ENCODE measurements around the gene MNT.

MNT gene

DNA sequence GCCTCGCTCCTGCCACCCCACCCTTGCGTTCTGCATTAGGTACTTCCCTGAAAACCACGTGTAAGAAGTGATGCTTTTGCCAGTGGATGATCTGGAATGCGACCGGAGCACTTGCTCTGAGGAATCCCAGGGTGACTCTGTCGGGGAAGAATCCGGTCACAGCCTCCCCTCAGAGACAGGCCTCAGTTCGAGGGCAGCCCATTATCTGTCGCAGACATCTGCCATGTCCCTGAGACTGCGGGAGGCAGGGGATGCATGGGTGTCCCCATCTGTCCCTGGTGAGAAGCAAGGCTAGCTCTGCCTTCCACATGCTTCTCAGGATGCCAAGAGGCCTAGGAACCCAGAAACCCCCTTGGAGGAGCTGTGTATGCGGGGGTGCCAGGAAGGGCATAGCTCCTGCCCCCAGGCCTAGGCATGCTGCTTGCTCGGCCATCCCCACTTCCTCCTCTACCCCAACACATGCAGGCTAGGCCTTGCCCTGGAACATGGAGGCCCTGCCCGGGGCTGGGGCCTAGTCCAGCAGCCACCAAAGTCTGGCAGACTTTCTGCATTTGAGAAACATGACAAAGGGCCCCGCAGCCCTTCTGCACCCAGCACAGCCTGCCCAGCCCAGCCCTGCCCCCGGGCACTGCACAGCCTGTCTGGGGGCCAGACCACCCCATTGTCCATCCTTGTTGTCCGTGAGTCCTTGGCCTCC, 20.5 kb downstream of the MNT start:
- DNase-seq: no peak

DNA sequence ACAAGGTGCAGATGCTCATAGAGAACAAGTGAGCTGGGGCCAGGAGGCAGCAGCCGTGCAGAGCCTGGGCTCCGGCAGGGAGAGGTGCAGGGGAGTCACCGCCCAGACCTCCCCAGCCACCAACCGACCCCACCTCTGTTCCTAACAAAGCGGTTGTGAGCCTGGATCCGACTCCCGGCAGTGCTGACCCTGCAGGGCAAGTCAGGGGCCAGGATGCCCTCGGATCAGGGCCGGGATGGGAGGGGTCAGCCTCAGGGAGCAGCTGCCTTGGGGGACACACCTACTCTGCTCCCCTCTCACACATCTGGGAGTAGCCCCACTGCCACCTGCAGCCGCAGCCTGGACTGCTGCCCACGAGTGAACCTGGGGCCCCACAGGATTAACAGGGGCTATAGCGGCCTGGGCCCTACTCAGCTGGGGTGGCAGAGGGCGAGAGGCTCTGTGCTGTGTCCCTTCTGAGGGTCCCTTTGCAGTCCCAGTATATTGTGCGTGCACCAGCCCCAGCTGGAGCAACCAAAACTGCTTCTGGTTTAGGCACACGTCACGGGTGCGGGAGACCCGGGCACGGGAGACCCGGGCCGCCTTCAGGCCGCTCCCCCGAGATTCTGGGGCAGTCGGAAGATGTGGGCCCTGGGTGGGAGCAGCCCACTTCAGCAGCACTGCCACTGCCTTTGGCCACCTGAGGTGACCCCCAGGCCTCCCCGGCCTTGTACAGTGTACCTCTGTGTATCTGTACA, 21.2 kb downstream of the MNT start:
- no peak for DNase-seq

DNA sequence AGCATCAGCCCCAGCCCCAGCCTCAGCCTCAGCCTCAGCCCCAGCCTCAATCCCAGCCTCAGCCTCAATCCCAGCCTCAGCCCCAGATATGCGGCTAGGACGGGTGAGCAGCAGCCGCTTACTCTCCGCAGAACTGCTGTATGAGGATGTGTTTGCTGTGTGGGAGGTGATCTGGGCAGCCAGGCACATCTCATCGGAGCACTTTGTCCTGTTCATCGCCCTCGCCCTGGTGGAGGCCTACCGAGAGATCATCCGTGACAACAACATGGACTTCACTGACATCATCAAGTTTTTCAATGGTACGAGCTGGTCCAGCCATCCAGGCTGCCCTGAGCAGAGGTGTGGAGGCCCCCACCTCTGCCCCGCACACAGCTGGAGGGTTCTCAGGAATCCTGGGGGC, 22.0 kb downstream of the MNT start:
- DNase-seq: no peak

DNA sequence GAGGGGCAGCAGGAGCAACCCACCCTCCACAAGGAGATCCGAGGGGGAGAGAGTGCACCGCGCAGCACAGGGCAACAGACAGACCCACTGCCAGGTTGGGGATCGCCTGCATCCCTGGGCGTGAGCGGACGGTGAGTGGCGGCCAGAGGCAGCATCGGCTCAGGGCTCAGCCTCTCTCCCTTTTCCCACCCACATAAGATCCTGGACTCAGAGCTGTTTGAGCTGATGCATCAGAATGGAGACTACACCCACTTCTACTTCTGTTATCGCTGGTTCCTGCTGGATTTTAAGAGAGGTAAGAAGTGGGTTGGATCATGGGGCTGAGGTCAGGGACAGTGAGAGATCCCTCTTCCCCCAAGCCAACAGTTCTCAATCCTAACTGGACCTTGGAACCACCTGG, 23.2 kb downstream of the MNT start:
- no peak for DNase-seq

DNA sequence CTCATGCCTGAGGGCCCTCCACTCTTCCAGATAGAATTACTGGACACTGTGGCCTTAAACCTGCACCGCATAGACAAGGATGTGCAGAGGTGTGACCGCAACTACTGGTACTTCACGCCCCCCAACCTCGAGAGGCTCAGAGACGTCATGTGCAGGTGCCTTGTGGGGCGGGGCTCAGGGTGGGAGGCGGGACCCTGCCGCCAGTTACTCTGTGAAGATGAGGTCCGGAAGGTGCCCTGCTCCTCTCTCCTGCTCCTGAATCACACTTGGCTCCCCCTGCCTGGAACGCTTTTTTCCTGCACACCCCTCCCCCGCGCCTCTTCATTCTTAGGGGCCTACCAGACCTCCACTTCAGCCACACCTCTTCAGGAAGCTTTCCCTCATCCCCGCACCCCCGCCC, 24.8 kb downstream of the MNT start:
- no peak for DNase-seq

DNA sequence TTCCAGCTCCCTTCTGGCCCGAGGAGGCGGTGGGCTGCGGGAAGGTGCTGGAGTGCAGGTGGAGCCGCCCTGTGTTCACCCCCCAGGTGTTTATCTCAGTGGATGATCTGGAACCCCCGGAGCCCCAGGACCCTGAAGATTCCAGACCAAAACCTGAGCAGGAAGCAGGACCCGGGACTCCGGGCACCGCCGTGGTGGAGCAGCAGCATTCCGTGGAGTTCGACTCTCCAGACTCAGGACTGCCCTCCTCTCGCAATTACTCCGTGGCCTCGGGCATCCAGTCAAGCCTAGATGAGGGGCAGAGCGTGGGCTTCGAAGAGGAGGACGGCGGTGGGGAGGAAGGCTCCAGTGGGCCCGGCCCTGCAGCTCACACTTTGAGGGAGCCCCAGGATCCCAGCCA, 25.5 kb downstream of the MNT start:
- DNase-seq: no peak

DNA sequence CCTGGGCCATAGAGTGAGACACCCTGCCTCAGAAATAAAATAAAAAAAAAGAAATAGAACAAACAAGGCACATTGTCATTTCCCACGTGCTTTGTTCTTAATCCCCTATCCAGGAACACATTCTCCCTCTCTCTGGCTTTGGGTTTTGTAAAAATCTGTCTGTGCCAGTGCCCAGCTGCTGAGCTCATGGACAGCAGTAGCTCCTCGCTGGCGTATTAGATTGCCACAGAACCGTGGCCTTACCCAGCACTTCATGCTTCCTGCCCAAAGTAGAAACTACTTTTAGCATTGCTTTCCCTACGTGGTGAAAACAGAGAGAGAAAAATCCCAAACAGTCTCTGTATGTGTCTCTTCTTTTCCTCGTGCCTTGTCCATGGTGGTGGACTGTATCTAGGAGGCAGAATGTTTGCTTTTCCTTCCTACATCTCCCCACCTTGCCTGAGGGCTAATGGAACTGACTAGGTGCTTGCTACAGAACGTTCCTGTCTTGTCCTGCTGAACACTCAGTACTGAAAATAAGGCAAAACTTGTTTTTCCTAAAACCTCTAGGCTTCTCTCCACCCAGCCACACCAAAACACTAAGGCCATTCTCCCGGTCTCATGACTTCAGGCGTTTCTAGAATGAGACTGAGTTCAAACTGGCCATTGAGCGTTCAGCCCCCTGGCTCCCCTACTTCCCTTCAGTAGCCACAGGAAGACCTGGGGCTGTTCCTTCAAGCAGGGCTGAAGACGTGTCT, 26.1 kb downstream of the MNT start:
- no peak for DNase-seq

DNA sequence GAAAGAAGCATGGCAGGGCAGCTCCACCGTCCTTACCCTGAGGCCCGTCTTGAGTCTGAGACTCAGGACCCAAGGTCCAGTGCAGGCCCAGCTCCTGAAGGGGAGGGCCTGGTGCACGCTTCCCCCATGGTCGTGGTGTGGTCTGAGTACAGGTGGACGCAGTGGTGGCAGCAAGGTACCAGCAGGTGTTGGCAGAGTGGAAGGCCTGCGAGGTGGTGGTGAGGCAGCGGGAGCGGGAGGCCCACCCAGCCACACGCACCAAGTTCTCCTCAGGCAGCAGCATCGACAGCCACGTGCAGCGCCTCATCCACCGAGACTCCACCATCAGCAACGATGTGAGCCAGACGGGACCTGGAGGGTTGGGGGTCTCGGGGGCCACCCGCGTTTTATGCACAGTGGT, 27.7 kb downstream of the MNT start:
- no peak for DNase-seq

DNA sequence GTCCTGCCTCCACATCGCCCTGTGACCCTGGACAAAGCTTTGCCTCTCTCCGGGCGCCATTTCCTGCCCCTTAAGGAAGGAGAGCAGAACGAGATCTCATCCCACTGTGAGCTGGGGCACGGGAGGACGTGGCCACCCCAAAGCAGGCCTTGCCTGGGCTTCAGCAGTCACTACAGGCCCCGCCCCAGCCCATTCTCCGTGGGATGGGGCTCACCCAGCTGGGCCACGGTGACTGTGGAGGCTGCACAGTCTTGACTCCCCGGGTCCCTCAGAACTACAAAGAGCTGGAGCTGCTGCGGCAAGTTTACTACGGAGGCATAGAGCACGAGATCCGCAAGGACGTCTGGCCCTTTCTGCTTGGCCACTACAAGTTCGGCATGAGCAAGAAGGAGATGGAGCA, 28.2 kb downstream of the MNT start:
- DNase-seq: no peak

DNA sequence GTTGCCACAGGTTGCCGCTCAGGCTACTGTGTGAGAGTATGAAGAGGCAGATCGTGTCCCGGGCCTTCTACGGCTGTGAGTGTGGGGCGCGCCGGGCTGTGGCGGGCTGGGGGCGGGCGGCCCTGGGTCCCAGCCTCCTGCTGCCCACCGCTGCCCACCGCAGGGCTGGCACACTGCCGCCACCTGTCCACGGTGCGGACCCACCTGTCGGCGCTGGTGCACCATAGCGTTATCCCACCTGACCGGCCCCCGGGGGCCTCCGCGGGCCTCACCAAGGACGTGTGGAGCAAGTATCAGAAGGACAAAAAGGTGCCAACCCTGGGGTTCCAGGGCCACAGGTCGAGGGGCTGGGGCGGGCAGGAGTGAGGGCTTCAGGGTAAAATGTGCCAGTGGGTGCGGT, 28.7 kb downstream of the MNT start:
- DNase-seq: no peak

DNA sequence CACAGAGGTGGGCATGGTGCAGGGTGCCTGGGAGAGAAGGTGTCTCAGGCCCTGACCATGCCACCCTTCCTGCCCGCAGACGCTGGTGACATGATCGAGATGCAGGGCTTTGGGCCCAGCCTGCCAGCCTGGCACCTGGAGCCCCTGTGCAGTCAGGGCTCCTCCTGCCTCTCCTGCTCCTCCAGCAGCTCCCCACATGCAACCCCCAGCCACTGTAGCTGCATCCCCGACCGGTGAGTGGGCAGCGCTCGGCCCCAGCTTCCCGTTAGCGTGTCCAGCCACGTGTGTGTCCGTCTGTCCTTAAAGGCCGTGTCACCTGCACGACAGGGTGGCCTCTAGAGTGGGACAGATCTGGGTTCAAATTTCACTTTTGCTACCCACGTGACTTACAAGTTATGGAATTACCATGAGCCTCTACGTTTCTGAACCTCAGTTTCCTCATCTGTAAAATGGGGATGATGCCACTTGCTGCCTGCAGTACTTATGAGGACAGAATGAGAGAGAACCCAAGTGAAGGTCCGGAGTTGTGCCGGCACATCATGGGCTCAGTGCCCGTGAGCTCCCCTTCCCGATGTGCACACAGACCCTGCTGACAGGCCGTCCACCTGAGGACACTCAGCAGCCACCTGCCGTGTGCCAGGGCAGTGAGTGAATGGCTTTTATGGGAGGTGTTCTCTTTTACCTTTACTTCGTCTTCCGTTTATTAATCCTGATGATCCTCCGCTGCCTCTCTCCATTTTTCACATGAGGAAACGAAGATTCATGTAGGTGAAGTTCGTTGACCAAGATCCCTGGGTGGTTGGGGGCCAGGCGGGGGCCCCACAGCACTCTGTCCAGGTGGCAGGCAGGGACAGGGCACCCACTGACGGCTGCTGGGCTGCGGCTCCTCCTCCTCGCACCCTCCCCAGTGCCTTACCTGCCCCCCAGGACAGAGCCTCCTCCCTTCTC, 29.4 kb downstream of the MNT start:
- DNase-seq: no peak

DNA sequence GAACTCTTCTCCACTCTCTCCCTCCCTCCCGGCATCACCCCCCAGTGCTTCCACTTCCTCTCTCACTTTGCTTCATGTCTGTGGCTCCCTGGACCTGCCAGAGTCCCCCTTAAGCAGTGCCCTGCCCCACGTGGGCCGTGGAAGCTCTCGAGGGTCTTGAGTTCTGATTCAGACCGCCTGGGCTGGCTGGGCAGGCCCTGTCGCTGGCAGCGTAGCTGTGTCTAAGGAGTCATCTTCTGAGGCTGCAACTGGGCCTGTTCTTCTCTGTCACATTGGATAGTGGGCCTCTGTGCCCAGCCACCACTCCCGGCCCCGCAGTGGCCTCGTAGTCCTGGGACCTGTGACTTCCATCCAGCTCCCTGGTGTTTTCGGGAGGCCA, 30.7 kb downstream of the MNT start:
- no peak for DNase-seq

DNA sequence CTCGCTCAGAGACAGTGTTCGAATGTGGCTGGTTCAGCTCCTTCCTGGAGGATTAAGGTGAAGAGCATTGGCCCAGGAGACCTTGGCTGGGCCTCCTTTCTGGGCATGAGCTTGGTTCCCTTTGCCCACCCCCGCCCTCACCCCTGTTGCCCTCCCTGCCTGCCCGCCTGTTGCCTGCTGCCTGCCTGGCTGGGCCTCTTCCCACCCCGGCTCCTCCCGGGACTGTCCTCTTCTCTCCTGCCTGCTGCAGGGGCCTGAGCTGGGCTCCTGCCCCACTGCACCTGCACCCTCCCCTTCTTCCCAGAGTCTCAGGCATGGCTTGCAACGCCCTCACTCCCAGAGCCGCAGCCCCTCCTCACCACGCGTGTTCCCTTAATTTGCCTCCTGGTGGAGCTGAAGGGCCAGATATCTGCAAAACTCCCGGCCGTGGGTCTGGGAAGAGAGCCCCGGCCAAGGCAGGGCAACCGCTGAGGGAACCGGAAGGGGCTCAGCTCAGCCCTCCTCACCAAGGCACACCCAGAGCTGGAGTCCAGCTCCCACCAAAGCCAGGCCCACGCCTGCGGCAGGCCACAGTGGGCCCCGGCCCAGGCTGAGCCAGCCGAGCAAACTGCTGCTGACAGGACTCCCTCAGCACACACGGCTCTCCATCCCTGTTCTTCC, 31.2 kb downstream of the MNT start:
- DNase-seq: no peak

DNA sequence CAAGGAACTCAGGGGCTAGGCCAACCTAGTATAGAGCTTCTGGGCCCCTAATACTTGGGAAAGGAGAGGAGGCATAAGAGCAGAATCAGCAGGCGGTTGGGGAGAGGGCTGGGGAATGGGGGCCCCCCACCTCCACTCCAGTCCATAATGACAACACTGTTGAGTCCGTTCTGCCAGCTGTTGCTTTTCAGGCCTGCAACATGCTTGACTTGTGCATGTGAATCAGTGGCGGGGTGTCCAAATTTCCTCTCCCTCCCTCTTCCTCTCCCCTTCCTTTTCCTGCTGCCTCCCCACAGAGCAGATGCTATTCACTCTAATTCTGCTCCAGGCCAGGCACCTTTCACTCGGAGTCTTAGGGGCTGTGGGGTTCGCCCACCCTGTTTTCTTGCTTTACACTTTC, 31.8 kb downstream of the MNT start:
- no peak for DNase-seq

DNA sequence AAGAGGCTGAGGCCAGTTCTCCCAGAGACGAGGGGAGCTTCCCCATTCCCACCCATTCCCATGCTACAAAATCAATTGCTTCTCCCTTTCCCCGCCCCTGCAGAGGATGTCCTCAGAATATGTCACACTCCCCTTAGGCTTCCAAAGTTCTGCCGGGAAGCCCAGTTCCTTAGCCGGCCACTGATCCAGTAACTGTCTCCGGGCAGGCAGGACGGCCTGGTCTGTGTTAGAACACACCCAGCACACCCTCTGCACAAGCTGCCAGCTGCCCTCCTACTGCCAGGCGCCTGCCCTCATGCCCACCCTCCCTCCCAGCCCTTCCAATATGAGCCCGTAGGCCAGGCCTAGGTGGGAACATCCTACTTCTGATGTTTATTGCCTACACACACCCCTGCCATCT, 32.5 kb downstream of the MNT start:
- no peak for DNase-seq

DNA sequence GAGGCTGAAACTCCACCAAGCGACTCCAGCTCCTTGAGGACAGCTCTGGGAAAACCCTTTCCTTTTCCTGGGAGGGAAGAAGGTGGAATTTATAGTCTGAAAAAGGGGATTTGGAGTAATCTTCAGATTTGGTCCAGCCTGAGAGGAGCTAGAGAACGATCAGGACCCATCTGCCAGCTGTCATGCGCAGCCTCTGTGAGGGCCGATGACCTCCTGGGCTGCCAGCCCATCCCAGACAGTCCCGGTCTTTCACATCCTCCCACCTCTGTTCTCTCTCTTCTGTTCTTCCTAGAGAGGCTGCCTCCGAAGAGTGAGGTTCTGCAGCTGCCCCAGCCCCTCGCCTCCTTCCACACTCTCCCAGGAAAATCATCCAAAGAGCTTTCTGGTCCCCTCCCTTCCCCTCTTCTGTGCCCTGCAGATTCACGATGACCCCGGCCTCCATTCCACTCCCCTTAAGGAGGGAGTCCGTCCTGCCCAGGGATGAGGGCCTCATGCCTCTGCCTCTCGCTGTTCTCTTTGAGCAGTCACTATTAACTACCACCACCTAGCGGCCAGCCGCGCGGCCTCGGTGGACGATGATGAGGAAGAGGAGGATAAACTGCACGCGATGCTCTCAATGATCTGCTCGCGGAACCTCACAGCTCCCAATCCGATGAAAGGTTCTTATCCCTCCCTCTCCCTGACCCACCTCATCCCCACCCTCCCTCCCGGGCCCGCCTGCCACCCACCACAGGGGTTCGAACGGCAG, 33.9 kb downstream of the MNT start:
- no peak for DNase-seq

DNA sequence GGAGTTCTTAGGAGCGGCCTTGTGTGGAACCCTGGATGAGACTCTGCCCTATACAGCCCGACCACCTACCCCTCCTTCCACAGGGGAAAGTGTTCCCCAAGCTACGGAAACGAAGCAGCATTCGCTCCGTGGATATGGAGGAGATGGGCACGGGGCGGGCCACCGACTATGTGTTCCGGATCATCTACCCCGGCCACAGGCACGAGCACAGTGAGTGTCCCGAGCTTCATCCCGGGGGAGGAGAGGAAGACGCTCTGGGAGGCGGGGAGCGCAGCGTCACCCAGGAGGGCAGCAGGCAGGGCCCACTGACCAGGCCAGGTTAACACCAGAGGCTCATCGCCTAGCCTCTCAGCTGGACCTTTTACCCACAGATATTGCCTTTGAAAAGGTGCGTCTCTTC, 35.7 kb downstream of the MNT start:
- DNase-seq: no peak

DNA sequence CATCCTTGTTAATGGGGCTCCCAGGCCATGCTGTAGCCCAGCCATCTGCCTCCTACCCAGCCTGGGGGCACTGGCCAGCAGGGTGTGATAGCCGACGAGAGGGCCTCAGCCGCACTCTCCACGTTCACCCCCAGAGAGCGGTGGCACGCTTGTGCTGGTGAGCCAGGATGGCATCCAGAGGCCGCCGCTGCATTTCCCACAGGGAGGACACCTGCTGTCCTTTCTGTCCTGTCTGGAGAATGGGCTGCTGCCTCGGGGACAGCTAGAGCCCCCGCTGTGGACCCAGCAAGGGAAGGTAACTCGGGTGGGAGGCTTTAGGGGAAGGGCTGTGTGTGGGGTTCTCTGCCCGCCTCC, 36.1 kb downstream of the MNT start:
- DNase-seq: no peak

DNA sequence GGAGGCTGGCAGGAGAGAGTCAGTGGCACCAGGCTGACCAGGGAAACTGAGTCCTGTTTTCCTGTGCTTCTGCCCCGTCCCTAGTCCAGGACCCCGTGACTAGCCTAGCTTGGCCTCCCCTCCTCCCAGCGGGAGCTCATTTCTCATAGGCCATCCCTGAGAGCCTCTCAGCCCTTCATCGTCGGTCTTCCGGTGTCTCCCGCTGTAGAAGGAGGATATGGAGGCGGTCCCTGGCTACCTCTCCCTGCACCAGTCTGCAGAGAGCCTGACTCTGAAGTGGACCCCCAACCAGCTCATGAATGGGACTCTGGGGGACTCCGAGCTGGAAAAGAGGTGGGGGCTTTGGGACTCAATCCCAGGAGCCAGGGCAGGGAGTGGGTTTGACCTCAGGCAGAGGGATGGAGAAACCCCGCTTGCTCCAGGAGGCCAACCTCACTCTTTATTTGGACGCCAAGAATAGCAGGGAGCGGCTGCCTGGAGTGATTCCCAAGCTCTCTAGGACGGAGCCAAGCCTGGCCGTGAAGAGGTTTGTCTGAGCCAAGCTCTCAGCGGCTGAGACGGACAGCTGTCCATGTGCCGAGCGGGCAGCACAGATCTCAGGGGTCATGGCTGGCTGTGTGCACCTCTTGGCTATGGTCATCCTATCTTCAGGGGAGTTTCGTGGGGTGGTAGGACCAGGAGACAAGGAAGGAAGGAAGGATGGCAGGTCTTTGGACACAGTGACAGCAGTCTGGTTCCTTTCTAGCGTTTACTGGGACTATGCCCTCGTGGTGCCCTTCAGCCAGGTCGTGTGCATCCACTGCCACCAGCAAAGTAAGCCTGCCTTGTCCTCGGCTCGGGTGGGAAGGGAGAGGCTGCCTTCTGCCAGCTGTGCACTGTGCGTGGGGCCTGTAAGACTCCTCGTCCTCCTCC, 36.8 kb downstream of the MNT start:
- DNase-seq: no peak

DNA sequence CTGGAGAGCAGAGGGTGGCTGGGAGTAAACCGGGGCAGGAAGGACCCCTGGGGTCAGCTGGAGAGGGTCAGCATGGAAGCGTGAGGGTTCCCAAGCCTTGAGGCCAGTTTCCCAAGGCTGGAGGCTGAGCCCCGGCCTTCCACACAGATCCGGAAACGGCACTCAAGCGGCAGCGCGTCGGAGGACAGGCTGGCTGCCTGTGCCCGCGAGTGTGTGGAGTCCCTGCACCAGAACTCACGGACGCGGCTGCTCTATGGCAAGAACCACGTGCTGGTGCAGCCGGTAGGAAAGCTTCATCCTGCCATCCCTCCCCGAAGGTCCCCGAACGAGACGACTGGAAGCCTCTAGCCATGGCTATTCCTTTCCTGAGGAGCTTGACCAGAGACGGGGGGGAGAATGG, 37.5 kb downstream of the MNT start:
- no peak for DNase-seq

DNA sequence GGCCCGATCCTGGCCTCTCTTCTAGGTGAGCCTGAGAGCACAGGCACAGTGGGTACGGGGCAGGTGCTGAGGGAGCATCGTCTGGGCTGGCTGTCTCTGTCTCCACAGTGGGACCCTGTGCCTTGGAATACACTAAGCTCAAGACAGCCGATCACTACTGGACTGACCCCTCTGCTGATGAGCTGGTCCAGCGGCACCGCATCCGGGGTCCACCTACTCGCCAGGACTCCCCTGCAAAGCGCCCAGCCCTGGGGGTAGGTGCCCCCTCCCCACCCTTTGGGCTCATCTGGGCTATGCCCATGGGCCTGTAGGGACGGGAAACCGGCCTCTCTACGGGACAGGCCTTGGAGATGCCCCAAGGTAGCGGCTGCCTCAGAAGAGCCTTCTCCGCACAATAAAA, 38.0 kb downstream of the MNT start:
- no peak for DNase-seq

Measured in stimulated activated naive CD4-positive, alpha-beta T cell (primary cell).